Natural killer cell (primary cell): ENCODE measurements around the gene ITGB2. TPM values are rescaled to one million over a fixed set of nuclear protein-coding genes. Genes with fewer than 3 reads are reported as not detected.

Experiments
- ATAC-seq, 3 donors: fragments of 150-1000 bp in 2 of 3; fragments of 200-7000 bp in 1 of 3; cut with Tn5 transposase; 1 replicate in 1 of 3; 2 replicates in 2 of 3; pipeline ENCODE4 v1.10.0; 2021; ENCODE audit warnings: mild to moderate bottlenecking in 2 of 3, moderate library complexity in 2 of 3
- DNase-seq, 2 donors: peaks; one replicate each; pipeline versions ENCODE4 v3.0.0 to v3.0.0-alpha.2; 2013 to 2021; ENCODE audit warnings: mixed read lengths in 1 of 2
- H3K27ac ChIP-seq: one replicate; pipeline ENCODE4 v1.5.1; 2013; ENCODE audit warnings: mild to moderate bottlenecking, low read length
- H3K27me3 ChIP-seq: one replicate; pipeline ENCODE4 v1.6.1; 2013; ENCODE audit warnings: low read length; ENCODE audit not compliant: control insufficient read depth, insufficient read depth
- H3K36me3 ChIP-seq: one replicate; pipeline ENCODE4 v1.6.1; 2013; ENCODE audit warnings: low read length; ENCODE audit not compliant: control insufficient read depth, insufficient read depth
- H3K4me1 ChIP-seq: one replicate; pipeline ENCODE4 v1.6.1; 2013; ENCODE audit warnings: low read length; ENCODE audit not compliant: control insufficient read depth, insufficient read depth
- H3K4me3 ChIP-seq: one replicate; pipeline ENCODE4 v1.5.1; 2013; ENCODE audit warnings: low read length
- H3K9me3 ChIP-seq: one replicate; pipeline ENCODE4 v1.6.1; 2013; ENCODE audit warnings: low read length; ENCODE audit not compliant: control insufficient read depth, insufficient read depth
- H3K27ac Mint-ChIP-seq, 2 donors: one replicate each; pipeline ENCODE4 v1.8.0; 2022; ENCODE audit warnings: mild to moderate bottlenecking in 2 of 2, mixed read lengths in 2 of 2, moderate library complexity in 1 of 2
- H3K27me3 Mint-ChIP-seq, 2 donors: one replicate each; pipeline ENCODE4 v1.8.0; 2022; ENCODE audit warnings: low read depth in 2 of 2, mixed read lengths in 2 of 2
- H3K36me3 Mint-ChIP-seq: one replicate; pipeline ENCODE4 v1.8.0; 2022; ENCODE audit warnings: mixed read lengths
- H3K4me1 Mint-ChIP-seq, 2 donors: one replicate each; pipeline ENCODE4 v1.8.0; 2022; ENCODE audit warnings: mixed read lengths in 2 of 2
- H3K4me3 Mint-ChIP-seq: one replicate; pipeline ENCODE4 v1.8.0; 2022; ENCODE audit warnings: mild to moderate bottlenecking, moderate library complexity, mixed read lengths
- H3K9me3 Mint-ChIP-seq, 2 donors: one replicate each; pipeline ENCODE4 v1.8.0; 2022; ENCODE audit warnings: mixed read lengths in 2 of 2
- CTCF ChIP-seq: fragments of 200-600 bp; IDR thresholded peaks from one replicate; pipeline ENCODE4 v1.8.0; 2022; ENCODE audit warnings: antibody characterized with exemption
- WGBS: methylation state at CpG from one replicate; pipeline ENCODE4 v1.1.7; 2013; ENCODE audit warnings: missing lambda C conversion rate; ENCODE audit not compliant: insufficient coverage; 5-methylcytosine and 5-hydroxymethylcytosine counted together
- intact Hi-C: fragments of 100-400 bp; cut with micrococcal nuclease; formaldehyde crosslinking; loops from one replicate; pipeline ENCODE4 v1.14.2; 2022
- total RNA-seq, 4 donors: library from RNA; stranded (reverse); fragments of 120-200 nt in 1 of 4; gene quantifications; one replicate each; pipeline versions ENCODE4 v1.2.3 to v1.2.4, GENCODE V29; 2013 to 2022

ITGB2 gene
- total RNA-seq, 3 donors from 2014 or later (not counting 1 experiment from before 2014, with no cell fraction given), result 1,223 to 1,393 (median 1,250) TPM

- H3K27me3 ChIP-seq, result no peaks in the 10 kb centered on the region
- peaks cover 5% of the 10 kb centered on the region for H3K4me1 ChIP-seq
- ATAC-seq (no peak), DNase-seq (no peak)
- no peak overlapping the region for H3K4me3 ChIP-seq
- no peak overlapping the region for H3K4me3 Mint-ChIP-seq
- H3K9me3 ChIP-seq, result no peaks in the 10 kb centered on the region
- H3K9me3 Mint-ChIP-seq, result no peaks in the 10 kb centered on the region
- no peaks in the 10 kb centered on the region for H3K36me3 Mint-ChIP-seq
- no peak overlapping the region for H3K27ac ChIP-seq
- intact Hi-C loops, result no loop called here
- peaks cover 22% of the 10 kb centered on the region for H3K36me3 ChIP-seq
- H3K4me1 Mint-ChIP-seq, result peaks cover 7 to 25% of the 10 kb centered on the region in 2 donors
- no peaks in the 10 kb centered on the region for H3K27me3 Mint-ChIP-seq
- TF ChIP-seq CTCF, result no peak
- no peak overlapping the region for H3K27ac Mint-ChIP-seq
- WGBS, result 96% methylated on average over 26 of the region's 26 CpGs
Observed at GRCh38 chr21:44959376-44960091, 38.8 kb upstream of the ITGB2 start.

GRCh38 chr21:44958471-44959191 is 37.9 kb upstream of the ITGB2 start:
- TF ChIP-seq CTCF, result no peak
- H3K36me3 ChIP-seq, result peaks cover 22% of the 10 kb centered on the region
- H3K27me3 ChIP-seq, result no peaks in the 10 kb centered on the region
- no peak overlapping the region for H3K4me3 ChIP-seq
- Mint-ChIP-seq H3K9me3 (no peaks in the 10 kb centered on the region), H3K4me1 (peaks cover 4 to 24% of the 10 kb centered on the region in 2 donors), H3K4me3 (no peak overlapping the region), H3K27ac (no peak overlapping the region), H3K36me3 (no peaks in the 10 kb centered on the region), H3K27me3 (no peaks in the 10 kb centered on the region)
- H3K27ac ChIP-seq, result no peak overlapping the region
- no peak for ATAC-seq
- no peak for DNase-seq
- intact Hi-C loops, result no loop called here
- H3K9me3 ChIP-seq, result no peaks in the 10 kb centered on the region
- H3K4me1 ChIP-seq, result no peaks in the 10 kb centered on the region
- WGBS, result 89% methylated on average over 28 of the region's 28 CpGs

- no peaks in the 10 kb centered on the region for H3K36me3 Mint-ChIP-seq
- no peak overlapping the region for H3K4me3 Mint-ChIP-seq
Observed at GRCh38 chr21:44957901-44958451, 37.3 kb upstream of the ITGB2 start.

More at GRCh38 chr21:44957901-44958451, 37.3 kb upstream of the ITGB2 start:
- DNase-seq, result no peak
- H3K27ac ChIP-seq, result no peak overlapping the region
- TF ChIP-seq CTCF, result no peak
- H3K27me3 ChIP-seq, result no peaks in the 10 kb centered on the region
- ATAC-seq, result no peak
- peaks cover 22% of the 10 kb centered on the region for H3K36me3 ChIP-seq
- no peaks in the 10 kb centered on the region for H3K9me3 ChIP-seq
- Mint-ChIP-seq H3K9me3 (no peaks in the 10 kb centered on the region), H3K4me1 (peaks cover 0 to 21% of the 10 kb centered on the region in 2 donors), H3K27me3 (no peaks in the 10 kb centered on the region), H3K27ac (no peak overlapping the region)
- intact Hi-C loops, result no loop called here
- WGBS, result 94% methylated on average over 26 of the region's 26 CpGs
- no peak overlapping the region for H3K4me3 ChIP-seq
- peaks cover 1% of the 10 kb centered on the region for H3K4me1 ChIP-seq
